ENCODE results near the gene KIF6.

The KIF6 gene

DNA sequence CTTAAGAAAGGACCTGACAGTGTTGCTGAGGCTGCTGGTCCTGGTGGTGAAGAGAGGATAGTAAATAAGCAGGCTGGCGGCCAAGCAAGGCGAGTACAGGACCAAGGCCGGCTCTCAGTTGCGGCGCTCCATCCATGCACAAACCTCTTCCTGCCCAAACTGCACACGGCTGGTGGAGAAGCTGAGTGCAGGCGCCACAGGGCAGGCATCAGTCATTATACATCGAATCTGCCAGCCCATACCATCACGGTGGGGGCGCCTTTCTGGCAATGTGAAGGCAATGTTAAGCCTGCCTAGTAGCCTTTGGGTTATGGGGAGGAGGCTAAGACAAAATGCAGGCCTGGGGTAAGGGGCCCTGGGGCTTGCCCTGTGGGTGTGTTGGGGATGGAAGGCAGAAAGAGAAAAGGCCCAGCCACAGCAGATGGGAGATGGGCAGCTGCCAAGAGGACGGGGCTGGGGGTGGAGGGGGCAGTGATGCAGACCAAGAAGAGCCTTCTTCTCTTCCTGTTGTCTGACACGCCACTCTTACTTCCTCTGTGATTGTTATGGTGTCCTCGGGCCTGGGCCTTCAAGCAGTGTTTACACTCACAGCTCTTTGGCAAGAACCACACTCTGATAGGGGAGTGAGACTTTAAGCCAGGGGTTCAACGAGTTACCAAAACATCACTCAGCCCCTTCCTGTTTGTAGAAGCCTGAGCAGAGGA is 382.4 kb downstream of the KIF6 start:
- DNase-seq (ENCODE audit: low read depth), result no peak

DNA sequence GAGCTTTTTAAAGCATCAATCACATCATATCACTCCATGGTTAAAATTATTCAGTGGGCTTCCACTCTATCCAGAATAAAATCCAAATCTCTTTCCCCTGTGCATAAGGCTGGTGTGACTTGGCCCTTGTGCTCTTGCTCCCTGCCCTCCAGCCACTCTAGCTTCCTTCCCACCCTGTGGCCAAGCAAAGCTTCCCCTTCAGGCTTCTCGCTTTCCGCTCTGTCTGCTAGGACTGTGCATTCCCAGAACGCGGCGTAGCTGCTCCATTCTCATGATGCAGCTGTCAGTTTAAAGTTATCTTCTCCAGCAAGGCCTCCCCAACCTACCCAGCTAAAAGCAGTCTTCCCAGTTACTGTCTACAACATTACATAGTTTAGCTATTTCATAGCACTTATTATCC is 383.3 kb downstream of the KIF6 start:
- no peak for DNase-seq (ENCODE audit: low read depth)

DNA sequence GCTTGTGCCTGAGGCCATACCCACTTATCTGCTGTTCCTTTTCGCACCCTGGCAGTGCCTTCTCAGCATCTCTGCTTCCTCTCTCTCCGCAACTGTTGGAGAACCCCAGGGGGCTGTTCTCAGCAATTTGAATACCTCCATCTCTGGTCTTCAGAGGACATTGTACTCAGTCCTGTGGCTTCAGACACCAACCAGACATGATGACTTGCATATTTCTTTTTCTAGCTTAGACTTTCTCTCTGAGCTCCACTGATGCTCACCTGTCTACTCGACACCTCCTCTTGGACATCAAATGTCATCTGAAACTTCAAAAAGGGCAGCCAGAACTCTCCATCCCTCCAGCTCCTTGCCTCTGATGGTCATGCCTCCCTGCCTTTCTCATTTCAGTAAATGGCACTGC is 383.9 kb downstream of the KIF6 start:
- DNase-seq (ENCODE audit: low read depth), result no peak

DNA sequence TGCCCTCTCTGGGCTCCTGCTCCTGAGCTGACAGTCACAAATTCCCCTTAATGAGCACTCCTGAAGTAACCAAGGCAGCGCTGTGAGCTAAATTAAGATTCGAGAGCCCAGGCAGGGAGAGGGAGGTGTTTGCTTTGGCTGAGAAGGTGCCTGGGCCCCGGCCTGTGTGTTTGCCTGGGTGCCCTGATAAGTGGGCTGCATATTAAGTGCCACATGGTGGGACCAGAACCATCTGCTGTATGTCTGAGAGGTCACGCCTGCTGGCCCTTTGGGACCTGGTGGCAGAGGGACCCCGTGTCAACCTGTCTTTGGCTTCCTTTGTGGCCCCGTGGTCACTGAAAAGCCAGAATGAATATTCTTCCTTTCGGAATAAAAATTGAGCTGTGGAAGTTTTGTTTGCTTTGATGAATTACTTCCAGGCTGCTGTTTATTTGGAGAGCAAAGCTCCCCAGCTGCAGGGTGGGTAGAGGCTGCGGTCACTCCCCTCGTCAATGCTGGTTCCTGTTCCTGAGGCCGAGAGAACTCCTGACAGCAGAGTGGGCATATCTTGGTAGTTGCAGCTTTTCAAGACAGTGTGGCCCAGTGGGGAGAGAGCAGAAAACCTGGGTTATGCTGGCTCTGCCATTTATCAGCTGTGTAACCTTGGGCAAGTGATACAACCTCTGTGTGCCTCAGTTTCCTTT is 385.2 kb downstream of the KIF6 start:
- DNase-seq (ENCODE audit: low read depth), result no peak

DNA sequence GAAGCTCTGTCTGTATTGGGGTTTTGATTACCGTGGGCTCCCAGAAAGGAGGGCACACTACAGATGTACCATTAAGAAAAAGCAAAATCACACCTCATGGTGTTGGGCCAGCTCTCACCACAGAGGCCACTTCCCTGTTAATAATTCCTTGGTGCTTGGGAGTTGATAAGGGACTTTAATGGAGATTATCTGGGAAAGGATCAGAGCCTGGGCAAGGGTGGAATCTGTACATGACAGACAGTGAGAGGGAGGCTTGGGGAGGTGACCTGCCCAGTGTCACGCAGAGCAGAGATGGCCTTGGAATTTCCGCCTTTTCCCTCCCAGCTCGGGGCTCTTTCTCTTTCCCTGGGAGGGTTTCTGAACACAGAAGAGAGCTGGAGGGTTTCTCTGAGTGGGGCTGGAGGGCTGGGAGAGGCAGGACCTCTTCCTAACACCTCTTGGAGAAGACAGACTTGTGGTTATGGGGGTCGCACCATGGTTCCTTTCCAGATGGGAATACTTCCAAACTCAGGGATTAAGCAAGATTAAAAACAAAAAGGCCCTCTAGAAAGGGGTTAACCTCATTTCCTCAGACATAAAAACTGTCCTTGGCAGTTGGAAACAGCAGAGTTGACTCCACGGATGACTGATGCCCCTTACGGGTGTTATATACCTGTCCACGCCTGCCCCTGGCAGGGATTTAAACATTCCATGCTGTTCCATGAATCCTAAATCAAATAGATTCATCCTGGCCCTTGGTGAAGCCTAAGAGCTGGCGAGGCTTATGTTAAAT is 385.9 kb downstream of the KIF6 start:
- DNase-seq (ENCODE audit: low read depth), result no peak

DNA sequence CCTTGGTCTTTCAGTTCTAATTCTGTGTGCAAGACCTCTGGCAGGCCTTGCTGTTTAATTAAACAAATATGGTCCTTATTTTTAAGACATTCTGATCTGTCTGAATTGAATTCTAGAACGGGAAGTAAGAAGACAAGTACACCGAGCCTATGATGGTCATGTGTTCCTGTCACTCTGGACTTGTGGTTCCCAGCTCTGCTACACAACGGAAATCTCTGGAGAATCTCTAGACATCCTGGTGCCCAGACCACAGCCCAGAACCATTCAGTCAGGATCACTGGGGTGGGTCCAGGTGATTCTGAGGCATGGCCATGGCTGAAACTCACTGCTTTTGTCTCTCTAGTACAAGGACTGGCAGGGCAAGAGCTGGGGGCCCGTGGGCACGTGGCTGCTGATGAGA is 386.8 kb downstream of the KIF6 start:
- no peak for DNase-seq (ENCODE audit: low read depth)

DNA sequence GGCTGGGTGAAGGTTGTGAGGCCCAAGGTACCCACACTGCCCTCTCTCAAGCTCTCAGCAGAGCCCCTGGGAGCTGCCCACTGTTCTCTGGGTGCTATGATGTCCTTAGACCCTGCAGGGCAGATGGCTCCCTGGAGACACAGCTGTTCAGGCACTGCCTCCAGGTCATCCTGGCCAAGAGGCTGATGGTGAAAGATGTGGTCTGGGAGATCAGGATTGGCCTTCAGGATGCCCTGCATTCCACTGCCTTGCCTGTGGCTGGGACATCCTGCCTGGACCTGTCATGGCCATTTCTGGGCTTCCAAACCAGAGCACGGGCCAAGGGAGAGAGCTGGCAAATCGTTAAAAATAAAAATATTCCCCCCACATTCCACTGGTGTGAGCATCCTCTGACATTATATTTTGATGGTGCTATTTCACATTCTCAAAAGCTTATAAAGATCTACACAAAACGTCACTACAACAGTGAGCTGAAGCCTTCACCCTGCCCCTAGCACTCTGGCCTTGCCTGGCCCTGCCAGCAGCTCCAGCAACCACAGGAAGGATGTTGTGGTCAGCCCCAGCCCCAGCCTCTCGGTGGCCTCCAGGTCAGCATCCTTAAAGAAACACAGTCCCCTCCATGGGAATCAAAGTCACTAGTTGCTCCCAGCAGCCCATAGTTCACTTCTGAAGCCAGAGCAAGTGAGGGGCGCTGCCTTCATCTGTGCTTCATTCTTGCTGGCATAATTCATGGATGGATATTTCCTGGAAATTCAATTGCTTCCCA is 389.2 kb downstream of the KIF6 start:
- DNase-seq (ENCODE audit: low read depth), result no peak

DNA sequence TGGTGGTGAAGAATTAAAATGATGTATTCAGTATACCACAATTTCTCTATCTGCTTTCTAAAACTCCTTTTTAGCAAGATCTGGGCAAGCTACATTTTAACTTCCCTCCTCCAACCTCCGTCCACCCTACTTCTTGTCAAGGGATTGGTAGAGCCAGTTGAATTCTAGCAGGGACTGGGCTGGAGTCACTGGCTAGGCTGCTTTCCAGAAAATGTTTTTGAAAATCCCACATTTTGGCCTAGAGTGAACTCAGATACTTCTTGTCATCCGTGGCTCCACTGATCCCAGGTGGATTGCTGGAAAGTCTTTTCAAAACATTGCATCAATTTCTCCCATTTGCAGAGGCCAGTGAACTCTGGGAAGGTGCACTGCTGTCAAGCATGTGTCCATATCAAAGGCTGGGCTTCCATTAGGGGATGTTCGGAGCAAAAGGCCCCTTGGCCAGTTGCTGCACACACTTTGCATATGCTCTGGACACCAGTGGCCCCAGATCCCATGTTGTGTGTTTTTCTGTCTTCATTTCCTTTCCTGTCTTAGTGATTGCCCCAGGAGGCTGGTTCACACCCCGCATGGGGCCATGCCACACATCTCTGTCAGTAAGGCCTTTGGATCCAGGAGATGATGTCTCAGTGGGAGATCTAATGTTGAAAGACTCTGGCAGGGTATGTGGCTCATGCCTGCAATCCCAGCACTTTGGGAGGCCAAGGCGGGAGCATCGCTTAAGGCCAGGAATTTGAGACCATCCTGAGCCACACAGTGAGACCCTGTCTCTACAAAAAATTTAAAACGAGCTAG is 391.4 kb downstream of the KIF6 start:
- DNase-seq (ENCODE audit: low read depth), result no peak

DNA sequence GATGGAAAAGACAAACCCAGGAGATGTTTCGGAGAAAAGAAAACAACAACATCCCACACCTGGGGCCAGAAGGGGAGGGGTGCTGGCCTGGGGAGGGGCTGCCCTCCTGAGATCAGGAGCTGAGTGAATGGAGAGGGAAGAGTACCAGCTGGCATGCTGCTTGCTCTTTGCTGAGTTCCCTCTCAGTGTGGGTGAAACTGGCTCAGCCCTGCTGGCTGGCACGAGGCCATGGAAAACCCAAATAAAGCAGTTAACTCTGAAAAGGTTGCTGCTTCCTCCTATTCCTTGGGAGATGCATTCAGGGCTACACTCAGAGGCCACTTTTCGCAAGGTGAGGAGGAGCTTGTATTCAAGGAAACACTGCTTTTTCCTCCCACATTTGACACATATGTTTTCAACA is 394.7 kb downstream of the KIF6 start:
- DNase-seq (ENCODE audit: low read depth), result no peak

DNA sequence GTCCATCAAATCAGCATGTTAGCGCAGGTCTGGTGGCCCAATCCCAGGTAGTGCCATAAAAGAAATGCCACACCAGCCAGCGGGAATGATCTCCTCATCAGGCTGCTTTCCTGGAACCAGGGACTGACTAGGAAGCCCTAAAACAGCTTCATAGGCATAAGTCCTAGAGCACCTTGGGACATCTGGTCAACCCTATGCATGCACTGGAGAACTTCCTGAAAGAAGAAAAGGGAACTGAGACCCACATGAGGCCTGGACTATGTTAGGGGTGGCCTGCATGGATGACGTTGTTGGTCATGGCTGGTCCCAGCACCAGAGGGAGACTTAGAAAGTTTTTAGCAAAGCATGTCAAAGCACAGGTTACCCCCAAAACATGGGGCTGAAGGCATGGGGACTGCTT is 395.2 kb downstream of the KIF6 start:
- DNase-seq (ENCODE audit: low read depth), result no peak

DNA sequence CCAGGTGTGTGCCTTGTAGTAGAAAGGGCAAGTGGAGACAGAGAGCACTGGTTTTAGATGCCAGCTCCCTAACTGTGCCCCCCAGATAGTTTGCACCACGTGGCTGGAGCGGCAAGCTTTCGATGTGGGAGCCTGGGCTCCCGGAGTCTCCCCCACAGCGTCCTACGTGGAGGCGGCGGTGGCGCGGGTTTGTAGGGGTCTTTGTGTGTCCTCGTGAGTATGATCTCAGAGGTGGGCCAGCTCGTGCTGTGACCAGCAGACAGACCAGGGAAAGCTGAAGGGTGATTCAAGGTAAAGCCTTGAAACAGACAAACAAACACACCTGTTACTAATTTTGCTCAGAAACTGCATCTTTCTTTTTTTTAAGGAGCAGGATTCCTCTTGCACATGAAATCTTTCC is 397.1 kb downstream of the KIF6 start:
- DNase-seq (ENCODE audit: low read depth), result no peak

DNA sequence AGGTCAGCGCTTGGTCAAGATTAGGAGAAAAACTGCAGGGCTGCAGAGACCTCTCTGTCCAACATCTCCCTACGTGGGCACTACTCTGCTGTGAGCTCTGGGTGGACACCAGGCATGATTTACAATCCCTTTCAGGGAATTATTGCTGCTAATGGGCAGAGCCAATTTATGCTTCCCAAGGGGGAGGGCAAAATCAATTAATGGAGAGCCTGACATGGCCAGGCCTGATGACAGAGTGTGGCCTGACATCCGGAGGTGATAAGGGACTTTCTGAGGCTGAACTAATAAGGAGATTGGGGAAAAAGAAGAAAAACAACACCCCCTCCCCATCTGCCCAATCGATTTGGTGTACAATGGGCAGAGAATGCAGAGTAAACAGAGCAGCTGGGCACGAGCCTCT is 397.7 kb downstream of the KIF6 start:
- no peak for DNase-seq (ENCODE audit: low read depth)

DNA sequence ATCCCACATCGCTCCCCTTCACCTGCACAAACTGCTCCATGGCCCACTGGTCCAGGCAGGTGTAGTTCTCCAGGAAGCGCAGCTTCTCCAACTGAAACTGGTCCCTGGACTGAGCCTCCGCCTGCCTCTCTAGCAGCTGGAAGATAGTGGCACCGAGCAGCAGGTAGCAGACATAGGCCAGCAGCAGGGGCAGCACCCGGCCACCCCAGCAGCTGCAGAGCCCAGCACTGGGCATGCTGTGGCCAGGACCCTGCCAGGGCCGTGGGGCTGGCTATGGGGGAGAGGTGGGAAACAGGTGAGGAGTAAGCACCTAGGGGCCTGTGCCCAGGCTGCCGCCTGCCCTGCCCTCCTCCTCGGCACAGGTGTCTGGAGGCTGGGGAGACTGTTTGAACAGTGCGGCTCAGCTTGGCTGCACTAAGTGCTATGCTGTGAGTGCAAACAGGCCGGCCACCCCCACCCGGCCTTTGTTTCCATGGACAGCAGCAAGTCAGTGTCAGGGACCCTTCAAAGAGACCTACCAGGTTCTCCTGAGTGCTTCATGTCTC is 402.8 kb downstream of the KIF6 start, which contains the start of gene KCNK16:
Gene KCNK16, minus strand, starts transcription at position 397 of the 545 bp plus-strand sequence. Its CDS starts 162 bp downstream, at position 235.
- no peak for DNase-seq (ENCODE audit: low read depth)

DNA sequence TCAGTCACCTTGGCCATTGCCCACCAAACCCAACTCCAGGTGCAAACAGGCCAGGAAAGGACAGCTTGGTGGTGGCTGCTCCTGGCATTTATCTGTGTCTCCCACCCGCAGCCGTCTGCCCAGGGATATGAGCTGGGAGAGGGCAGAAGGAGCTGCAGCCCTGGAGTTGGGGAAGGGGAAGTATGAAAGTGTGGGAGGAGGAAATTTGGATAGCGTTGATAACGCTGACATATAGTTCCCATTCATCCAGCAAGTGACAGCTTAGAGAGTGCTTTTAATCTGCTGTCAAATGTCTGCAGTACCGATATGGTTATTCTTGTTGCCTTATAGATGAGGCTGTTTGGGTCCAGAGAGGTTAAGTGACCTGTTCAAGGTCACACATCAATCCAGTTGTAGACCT is 403.4 kb downstream of the KIF6 start:
- no peak for DNase-seq (ENCODE audit: low read depth)

DNA sequence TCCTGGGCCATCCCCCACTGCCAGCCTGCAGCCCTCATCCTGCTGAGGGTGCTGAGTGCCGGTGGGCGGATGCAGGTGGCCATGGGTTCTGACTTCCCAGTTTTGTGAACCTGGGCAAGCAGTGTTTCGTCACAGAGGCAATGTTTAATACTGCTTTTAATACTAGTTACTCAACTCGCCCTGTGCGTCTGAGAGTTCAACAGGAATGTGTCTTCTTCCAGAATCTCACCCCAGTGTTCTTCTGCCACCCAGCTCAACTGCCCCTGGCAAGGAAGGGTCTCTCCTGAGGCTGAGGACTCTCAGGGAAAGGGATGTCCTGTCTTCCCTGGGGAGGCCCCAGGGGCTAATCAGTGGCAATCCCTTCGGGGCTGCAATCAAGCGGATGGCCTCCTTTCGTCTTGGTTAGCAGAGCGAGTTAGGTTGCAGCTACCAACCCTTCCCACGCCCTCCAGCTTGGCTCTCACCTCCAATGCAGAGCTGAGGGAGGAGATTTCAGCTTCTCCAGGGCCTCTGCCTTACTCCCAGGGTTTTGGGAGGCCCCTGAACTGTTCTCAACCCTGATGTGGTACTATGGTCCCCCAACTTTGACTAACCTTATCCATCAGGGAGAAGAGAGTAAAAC is 404.7 kb downstream of the KIF6 start:
- DNase-seq (ENCODE audit: low read depth), result no peak

DNA sequence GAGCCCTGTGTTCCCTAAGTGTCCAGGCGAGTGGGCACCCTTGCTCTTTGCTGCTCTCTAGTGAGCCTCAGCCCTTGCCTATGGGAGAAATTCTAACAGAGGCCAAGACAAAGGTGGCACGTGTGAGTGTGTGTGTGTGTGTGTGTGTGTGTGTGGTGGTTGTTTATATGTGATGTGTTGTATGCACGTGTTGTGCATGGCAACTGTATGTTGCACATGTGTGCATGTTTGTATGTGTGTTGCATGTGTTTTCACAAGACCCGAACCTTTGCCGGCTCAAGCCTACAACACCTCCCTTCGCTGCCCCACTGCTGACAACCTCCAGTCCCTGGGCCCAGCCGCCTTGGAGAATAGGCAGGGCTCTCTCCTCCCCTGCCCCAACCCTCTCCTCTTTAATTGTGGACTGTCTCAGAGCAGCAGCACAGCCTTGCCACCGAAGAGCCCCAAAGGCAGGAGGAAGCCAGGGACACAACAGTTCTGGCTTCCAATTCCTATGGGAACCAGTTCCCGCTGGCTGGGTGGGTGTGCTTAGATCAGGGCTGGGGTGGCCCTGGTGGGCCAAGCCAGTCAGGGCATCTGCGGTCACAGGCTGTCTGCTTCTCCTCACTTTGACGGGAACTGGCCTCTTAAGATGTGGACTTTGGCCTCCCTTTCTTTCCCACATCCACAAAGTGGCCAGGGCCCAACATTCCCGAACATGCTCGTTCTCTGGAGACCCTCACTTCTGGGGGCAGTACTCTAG is 405.4 kb downstream of the KIF6 start:
- DNase-seq (ENCODE audit: low read depth), result no peak

DNA sequence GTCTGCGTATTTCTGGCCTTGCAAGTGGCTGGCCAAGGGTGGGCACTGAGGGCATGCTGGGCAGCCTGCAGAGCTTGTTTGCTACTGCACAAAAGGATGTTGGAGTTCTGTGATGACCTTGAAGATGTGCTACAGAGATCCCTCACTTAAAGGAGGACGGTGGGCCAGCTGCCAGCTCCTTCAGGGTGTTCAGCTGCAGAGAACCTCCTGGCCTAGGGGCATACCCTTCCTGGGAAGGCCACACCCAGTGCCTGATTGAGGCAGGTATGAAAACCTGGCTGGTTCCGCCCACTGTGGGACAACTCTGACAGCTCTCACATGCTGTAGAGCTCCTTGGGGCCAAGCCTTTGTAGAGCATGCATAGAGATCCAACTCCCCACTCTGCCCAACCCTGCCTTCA is 408.0 kb downstream of the KIF6 start:
- no peak for DNase-seq (ENCODE audit: low read depth)

DNA sequence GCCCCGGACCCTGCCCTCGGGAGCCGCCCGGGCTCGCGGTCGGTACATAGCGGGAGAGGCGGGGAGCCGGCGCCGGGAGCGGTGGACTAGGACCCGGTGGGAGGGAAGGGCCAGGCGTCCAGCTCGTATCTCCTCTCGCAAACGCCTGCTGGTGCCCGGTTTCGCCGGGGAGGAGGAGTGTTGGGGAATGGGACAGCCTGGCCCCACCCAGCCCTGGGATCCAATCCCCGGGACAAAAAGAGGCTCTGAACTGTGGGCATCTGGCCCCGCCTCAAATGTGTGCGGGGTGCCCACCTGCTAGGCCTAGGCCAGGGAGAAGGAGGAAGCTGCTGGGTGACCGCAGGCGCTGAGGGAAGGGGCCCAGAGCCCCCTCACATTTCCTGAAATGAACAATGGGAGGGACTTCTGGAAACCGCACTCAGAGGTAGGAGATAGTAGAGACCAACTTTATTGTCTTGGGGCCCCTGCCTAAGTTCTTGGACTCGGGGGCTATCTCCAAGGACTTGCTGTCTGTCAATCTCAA is 410.9 kb downstream of the KIF6 start, which contains the start of gene KCNK17:
Gene KCNK17, minus strand, starts transcription at position 147 of the 523 bp plus-strand sequence. Its CDS starts 99 bp downstream, at position 48.
- no peak for DNase-seq (ENCODE audit: low read depth)

DNA sequence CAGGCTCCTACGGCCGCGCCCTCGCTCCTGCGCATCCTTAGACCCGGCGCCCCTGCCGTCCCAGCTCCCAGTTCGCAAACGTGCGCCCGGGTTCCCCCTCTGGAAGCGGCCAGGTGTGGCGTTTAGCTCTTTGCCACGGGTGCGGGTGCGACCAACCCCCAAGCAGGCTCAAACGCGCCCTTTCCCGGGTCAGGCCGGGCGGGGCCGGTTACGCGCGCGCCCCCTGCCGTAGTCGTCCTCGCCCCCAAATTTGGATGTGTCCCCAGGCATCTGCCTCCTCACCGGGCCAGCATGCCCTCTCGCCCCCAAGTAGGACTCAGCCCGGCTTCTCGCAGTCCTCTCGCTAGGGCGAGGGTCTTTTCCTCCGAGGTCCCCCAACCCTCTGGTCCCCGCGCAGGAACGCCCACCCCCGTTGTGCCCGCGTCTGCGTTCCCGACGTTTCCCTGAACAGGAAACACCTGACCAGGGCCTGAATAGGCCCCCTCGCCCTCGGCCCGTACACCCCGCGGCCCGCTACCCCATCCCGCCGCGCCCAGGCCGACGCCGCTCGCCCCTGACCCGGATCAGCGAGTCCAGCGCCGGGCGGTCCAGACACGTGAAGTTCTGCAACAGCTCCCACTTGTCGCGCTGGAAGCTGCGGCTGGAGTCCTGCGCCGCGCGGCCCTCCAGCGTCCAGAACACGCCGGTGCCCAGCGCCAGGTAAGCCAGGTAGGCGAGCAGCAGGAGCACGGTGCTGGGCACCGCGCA is 411.5 kb downstream of the KIF6 start:
- DNase-seq (ENCODE audit: low read depth), result no peak
